IMR-90 (cell line): ENCODE results near the gene FNDC5. TPM values are rescaled to one million over a fixed set of nuclear protein-coding genes. Genes with fewer than 3 reads are reported as not detected.
A peak's percentile ranks its signal among the peaks of the same experiment; 100 is the strongest.

Experiments used
- ATAC-seq: fragments of 200-7000 bp; cut with Tn5 transposase; 2 replicates; pipeline ENCODE4 v1.9.1; 2020; ENCODE audit warnings: low read depth, mild to moderate bottlenecking, moderate library complexity
- BruUV-seq: library from RNA; stranded (reverse); fragments of 400-500 nt; replicated peaks from 2 replicates; lab custom pipeline; 2021; lab: Mats Ljungman, UMichigan
- CTCF ChIA-PET: fragments of 300-600 bp; formaldehyde crosslinking; extraction: SDS; loops from one replicate; lab custom pipeline; 2021; ENCODE audit warnings: antibody characterized with exemption; lab: Yijun Ruan, JAX
- POLR2A ChIA-PET: fragments of 300-600 bp; sonication (Branson Sonifier 250); formaldehyde crosslinking; loops from one replicate; lab custom pipeline; 2022; ENCODE audit warnings: antibody characterized with exemption; ENCODE audit not compliant: unreplicated experiment; lab: Charles Lee
- DNase-seq: peaks from one replicate; pipeline ENCODE4 v3.0.0; 2013
- H2AFZ ChIP-seq: replicated peaks from 2 replicates; pipeline ENCODE3; 2013; ENCODE audit warnings: low read length, mild to moderate bottlenecking; ENCODE audit not compliant: poor library complexity
- H2AK5ac ChIP-seq: 2 replicates; pipeline ENCODE4 v1.6.1; 2013; ENCODE audit warnings: low read depth, low read length, inconsistent platforms
- H2AK9ac ChIP-seq: replicated peaks from 2 replicates; pipeline ENCODE3; 2013; ENCODE audit warnings: mild to moderate bottlenecking, low read depth, low read length, moderate library complexity; ENCODE audit not compliant: poor library complexity
- H2BK120ac ChIP-seq: 2 replicates; pipeline ENCODE4 v1.6.1; 2013; ENCODE audit warnings: low read depth, low read length, inconsistent platforms
- H2BK15ac ChIP-seq: 3 replicates; pipeline ENCODE4 v1.6.1; 2013; ENCODE audit warnings: low read depth, low read length, inconsistent platforms
- H2BK20ac ChIP-seq: 2 replicates; pipeline ENCODE4 v1.6.1; 2013; ENCODE audit warnings: low read depth, mild to moderate bottlenecking, inconsistent platforms, low read length, moderate library complexity
- H2BK5ac ChIP-seq: 2 replicates; pipeline ENCODE4 v1.6.1; 2013; ENCODE audit warnings: mild to moderate bottlenecking, low read depth, low read length, inconsistent platforms; ENCODE audit not compliant: poor library complexity, severe bottlenecking
- H3K14ac ChIP-seq: replicated peaks from 2 replicates; pipeline ENCODE4 v1.6.1; 2013; ENCODE audit warnings: low read depth, low read length, inconsistent platforms
- H3K18ac ChIP-seq: 2 replicates; pipeline ENCODE4 v1.6.1; 2013; ENCODE audit warnings: low read depth, low read length, control low read depth
- H3K23ac ChIP-seq: 2 replicates; pipeline ENCODE4 v1.6.1; 2013; ENCODE audit warnings: low read depth, low read length, inconsistent platforms
- H3K27ac ChIP-seq: 2 replicates; pipeline ENCODE4 v1.5.1; 2013; ENCODE audit warnings: mild to moderate bottlenecking, control low read depth, low read length; ENCODE audit not compliant: insufficient read depth
- H3K27me3 ChIP-seq: 2 replicates; pipeline ENCODE4 v1.6.1; 2013; ENCODE audit warnings: low read length; ENCODE audit not compliant: control insufficient read depth, insufficient read depth
- H3K36me3 ChIP-seq: 2 replicates; pipeline ENCODE4 v1.6.1; 2013; ENCODE audit warnings: low read length, mixed read lengths; ENCODE audit not compliant: control insufficient read depth, insufficient read depth
- H3K4ac ChIP-seq: 2 replicates; pipeline ENCODE4 v1.6.1; 2013; ENCODE audit warnings: low read depth, low read length, inconsistent platforms
- H3K4me1 ChIP-seq: 2 replicates; pipeline ENCODE4 v1.6.1; 2013; ENCODE audit warnings: low read length, mixed read lengths; ENCODE audit not compliant: control insufficient read depth, insufficient read depth
- H3K4me2 ChIP-seq: 2 replicates; pipeline ENCODE4 v1.6.1; 2013; ENCODE audit warnings: low read depth, mild to moderate bottlenecking, control low read depth, low read length, moderate library complexity
- H3K4me3 ChIP-seq: 2 replicates; pipeline ENCODE4 v1.5.1; 2013; ENCODE audit warnings: low read depth, mild to moderate bottlenecking, control low read depth, low read length, moderate library complexity; ENCODE audit not compliant: insufficient read depth
- H3K56ac ChIP-seq: 2 replicates; pipeline ENCODE4 v1.6.1; 2013; ENCODE audit warnings: low read length, inconsistent platforms; ENCODE audit not compliant: insufficient read depth; ENCODE audit errors: extremely low read depth
- H3K79me1 ChIP-seq, 2 experiments: 2 replicates each; pipeline ENCODE4 v1.6.1; 2013; ENCODE audit warnings: low read length in 2 of 2, inconsistent platforms in 1 of 2, low read depth in 1 of 2
- H3K9ac ChIP-seq: 2 replicates; pipeline ENCODE4 v1.6.1; 2013; ENCODE audit warnings: low read depth, low read length, control low read depth
- H3K9me1 ChIP-seq: 2 replicates; pipeline ENCODE4 v1.6.1; 2013; ENCODE audit warnings: low read length, inconsistent platforms; ENCODE audit not compliant: insufficient read depth
- H3K9me3 ChIP-seq: 2 replicates; pipeline ENCODE4 v1.6.1; 2013; ENCODE audit warnings: low read length; ENCODE audit not compliant: control insufficient read depth, insufficient read depth
- H4K20me1 ChIP-seq: 2 replicates; pipeline ENCODE4 v1.6.1; 2013; ENCODE audit warnings: low read length, inconsistent platforms; ENCODE audit not compliant: insufficient read depth
- H4K5ac ChIP-seq: 2 replicates; pipeline ENCODE4 v1.6.1; 2013; ENCODE audit warnings: mild to moderate bottlenecking, low read depth, low read length, control low read depth
- H4K8ac ChIP-seq, 2 experiments: 2 replicates each; pipeline ENCODE4 v1.6.1; 2013; ENCODE audit warnings: low read depth in 2 of 2, low read length in 2 of 2, control low read depth in 1 of 2, inconsistent platforms in 1 of 2
- H4K91ac ChIP-seq: 2 replicates; pipeline ENCODE4 v1.6.1; 2013; ENCODE audit warnings: low read depth, low read length, inconsistent platforms; ENCODE audit not compliant: insufficient read depth
- BHLHE40 ChIP-seq: fragments of 150-350 bp; IDR thresholded peaks from 2 replicates; pipeline ENCODE4 v1.6.1; 2016; ENCODE audit warnings: mild to moderate bottlenecking, low read depth, low read length
- CEBPB ChIP-seq: IDR thresholded peaks from 2 replicates; pipeline ENCODE4 v1.6.1; 2012; ENCODE audit warnings: low read depth, low read length, improper control_type of control experiment
- CHD1 ChIP-seq: IDR thresholded peaks from 2 replicates; pipeline ENCODE4 v1.6.1; 2012; ENCODE audit warnings: low read depth, low read length, improper control_type of control experiment
- ELK1 ChIP-seq: fragments of 150-350 bp; IDR thresholded peaks from 2 replicates; pipeline ENCODE4 v1.6.1; 2016; ENCODE audit warnings: low read depth, mild to moderate bottlenecking, low read length, moderate library complexity, borderline replicate concordance
- POLR2A ChIP-seq: IDR thresholded peaks from 2 replicates; pipeline ENCODE4 v1.6.1; 2012; ENCODE audit warnings: mild to moderate bottlenecking, low read depth, low read length
- RAD21 ChIP-seq: IDR thresholded peaks from 2 replicates; pipeline ENCODE4 v1.6.1; 2012; ENCODE audit warnings: low read length, improper control_type of control experiment
- WGBS, 2 experiments: methylation state at CpG; one replicate each; pipeline versions ENCODE4 v1.1.5 to v1.1.7; 2013; ENCODE audit warnings: missing lambda C conversion rate in 2 of 2; ENCODE audit not compliant: insufficient read length in 1 of 2; ENCODE audit errors: extremely low coverage in 2 of 2; 5-methylcytosine and 5-hydroxymethylcytosine counted together
- dilution Hi-C: fragments of 300-500 bp; cut with HindIII; formaldehyde crosslinking; loops from one replicate; pipeline ENCODE4 v1.14.3; 2018; ENCODE audit warnings: low sequenced_read_pairs; ENCODE audit not compliant: unreplicated experiment
- in situ Hi-C: fragments of 300-500 bp; cut with MboI; formaldehyde crosslinking; loops from 3 replicates; pipeline ENCODE4 v1.14.3; 2019; ENCODE audit warnings: low sequenced_read_pairs, inconsistent platforms, mixed read lengths
- intact Hi-C: fragments of 100-400 bp; cut with micrococcal nuclease; formaldehyde crosslinking; loops from 2 replicates; pipeline ENCODE4 v1.10.0; 2022
- polyA plus RNA-seq, 3 experiments: library from polyadenylated mRNA; depleted of rRNA; stranded (reverse); fragments of >200 nt; gene quantifications; 2 replicates each; pipeline ENCODE4 v1.2.3, GENCODE V29; 2012; ENCODE audit warnings: low replicate concordance in 1 of 3
- total RNA-seq: library from RNA; depleted of rRNA; stranded (reverse); fragments of >200 nt; gene quantifications from 2 replicates; pipeline ENCODE4 v1.2.3, GENCODE V29; 2012

The FNDC5 gene
- total and polyA plus RNA-seq, 2 of the 4 experiments (the other 2 are of a cell fraction), result 1.2 to 1.6 TPM

GRCh38 chr1:32871364-32872191 is 866 bp upstream of the FNDC5 start:
- Histone ChIP-seq H4K8ac (no peak overlapping the region), H4K20me1 (peaks cover 12% of the 10 kb centered on the region), H3K27me3 (peaks cover 15% of the 10 kb centered on the region), H3K9me1 (no peaks in the 10 kb centered on the region), H2AK5ac (peak overlapping the region; percentile 37; the same call in 1 of the 2 replicates), H3K27ac (no peak overlapping the region), H3K18ac (no peak overlapping the region), H2BK5ac (no peak overlapping the region), H2BK15ac (no peak overlapping the region), H2BK20ac (no peak overlapping the region), H3K4ac (no peak overlapping the region), H3K14ac (no peak overlapping the region), H3K79me1 (no peaks in the 10 kb centered on the region), H3K4me2 (peak overlapping the region; percentile 64; the same call in 1 of the 2 replicates), H2AK9ac (no peak overlapping the region), H3K36me3 (peaks cover 1% of the 10 kb centered on the region; the same call in 1 of the 2 replicates), H4K91ac (no peak overlapping the region), H3K23ac (peak overlapping the region; percentile 78), H3K4me1 (peaks cover 4% of the 10 kb centered on the region; the same call in 1 of the 2 replicates), H4K5ac (no peak overlapping the region), H3K56ac (no peak overlapping the region), H3K9ac (no peak overlapping the region), H3K4me3 (no peak overlapping the region; the same call in 1 of the 2 replicates), H2AFZ (peak overlapping the region; percentile 86), H2BK120ac (no peak overlapping the region), H3K9me3 (no peaks in the 10 kb centered on the region)
- no TSS peak for BruUV-seq
- no peak for DNase-seq
- intact Hi-C loops (loop anchor here (1.0 to 2.0 kb wide), 4 partner anchors 159 to 471 kb away; no protein-coding TSS in a partner anchor), in situ Hi-C loops (no loop called here), dilution Hi-C loops (no loop called here)
- TF ChIP-seq RAD21 (no peak), CEBPB (no peak), POLR2A (no peak), ELK1 (no peak), CHD1 (no peak), BHLHE40 (no peak)
- POLR2A ChIA-PET, result no interaction called here
- CTCF ChIA-PET, result interaction anchor here (1.4 kb wide), 1 partner anchor 160 kb away, joined by 4 read pairs; no protein-coding TSS in a partner anchor
- 100% methylated on average over 1 of the region's 13 CpGs; no CpG with 5 or more reads in 1 of the 2 experiments for WGBS, 2 experiments
- no peak for ATAC-seq
